Right lobe of liver (tissue), 4 donors: ENCODE data around the gene COLEC12.

Experiments
- POLR2A ChIP-seq: fragments of 450-650 bp; IDR thresholded peaks from one replicate; pipeline ENCODE4 v1.6.1; 2017; ENCODE audit warnings: antibody characterized with exemption, mild to moderate bottlenecking
- TF ChIP-seq, protein P1 (sequence below), 4 donors: fragments of 200-600 bp in 3 of 4; fragments of 450-650 bp in 1 of 4; IDR thresholded peaks; one replicate each; pipeline versions ENCODE4 v1.5.1 to v1.8.0; 2016 to 2022; ENCODE audit warnings: antibody characterized with exemption in 4 of 4, mild to moderate bottlenecking in 2 of 4
- donor health status: DM: no; HTN: no; CAD: no.
- donor health status: DM: no; HTN: no; CAD: no.
- donor health status: DM: no; HTN: yes; CAD: no.

DNA sequence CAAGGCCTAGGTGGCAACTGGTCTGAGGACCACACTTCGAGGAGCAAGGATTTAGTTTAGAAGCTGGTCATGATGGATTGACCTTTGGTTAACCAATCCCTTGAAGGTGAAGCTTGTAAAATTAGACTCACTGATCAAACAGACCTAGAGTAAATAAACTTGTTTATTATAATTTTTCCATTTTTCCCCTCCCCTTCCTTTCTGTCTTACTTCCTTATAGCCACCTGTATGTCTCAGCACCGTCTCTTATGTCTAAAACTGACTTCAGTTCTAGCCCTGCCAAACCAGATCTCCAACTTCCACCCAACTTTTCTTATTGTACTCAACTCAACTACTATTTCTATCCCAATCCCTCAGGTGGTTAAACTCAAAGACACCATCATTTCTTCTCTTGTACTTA lies 139.8 kb downstream of the COLEC12 start:
- TF ChIP-seq, protein P1, sequence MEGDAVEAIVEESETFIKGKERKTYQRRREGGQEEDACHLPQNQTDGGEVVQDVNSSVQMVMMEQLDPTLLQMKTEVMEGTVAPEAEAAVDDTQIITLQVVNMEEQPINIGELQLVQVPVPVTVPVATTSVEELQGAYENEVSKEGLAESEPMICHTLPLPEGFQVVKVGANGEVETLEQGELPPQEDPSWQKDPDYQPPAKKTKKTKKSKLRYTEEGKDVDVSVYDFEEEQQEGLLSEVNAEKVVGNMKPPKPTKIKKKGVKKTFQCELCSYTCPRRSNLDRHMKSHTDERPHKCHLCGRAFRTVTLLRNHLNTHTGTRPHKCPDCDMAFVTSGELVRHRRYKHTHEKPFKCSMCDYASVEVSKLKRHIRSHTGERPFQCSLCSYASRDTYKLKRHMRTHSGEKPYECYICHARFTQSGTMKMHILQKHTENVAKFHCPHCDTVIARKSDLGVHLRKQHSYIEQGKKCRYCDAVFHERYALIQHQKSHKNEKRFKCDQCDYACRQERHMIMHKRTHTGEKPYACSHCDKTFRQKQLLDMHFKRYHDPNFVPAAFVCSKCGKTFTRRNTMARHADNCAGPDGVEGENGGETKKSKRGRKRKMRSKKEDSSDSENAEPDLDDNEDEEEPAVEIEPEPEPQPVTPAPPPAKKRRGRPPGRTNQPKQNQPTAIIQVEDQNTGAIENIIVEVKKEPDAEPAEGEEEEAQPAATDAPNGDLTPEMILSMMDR (IDR thresholded peaks at IDR 0.05), result no peak
- TF ChIP-seq POLR2A, result no peak
